GM20000 (cell line): ENCODE measurements around the gene RNF34.

Source experiments
- DNase-seq: peaks from one replicate; pipeline ENCODE4 v3.0.0; 2012; ENCODE audit warnings: low spot score
- CTCF ChIP-seq: IDR thresholded peaks from 2 replicates; pipeline ENCODE4 v1.5.1; 2012; ENCODE audit warnings: mild to moderate bottlenecking, control low read depth; ENCODE audit errors: extremely low read depth, missing control alignments

Gene RNF34

DNA sequence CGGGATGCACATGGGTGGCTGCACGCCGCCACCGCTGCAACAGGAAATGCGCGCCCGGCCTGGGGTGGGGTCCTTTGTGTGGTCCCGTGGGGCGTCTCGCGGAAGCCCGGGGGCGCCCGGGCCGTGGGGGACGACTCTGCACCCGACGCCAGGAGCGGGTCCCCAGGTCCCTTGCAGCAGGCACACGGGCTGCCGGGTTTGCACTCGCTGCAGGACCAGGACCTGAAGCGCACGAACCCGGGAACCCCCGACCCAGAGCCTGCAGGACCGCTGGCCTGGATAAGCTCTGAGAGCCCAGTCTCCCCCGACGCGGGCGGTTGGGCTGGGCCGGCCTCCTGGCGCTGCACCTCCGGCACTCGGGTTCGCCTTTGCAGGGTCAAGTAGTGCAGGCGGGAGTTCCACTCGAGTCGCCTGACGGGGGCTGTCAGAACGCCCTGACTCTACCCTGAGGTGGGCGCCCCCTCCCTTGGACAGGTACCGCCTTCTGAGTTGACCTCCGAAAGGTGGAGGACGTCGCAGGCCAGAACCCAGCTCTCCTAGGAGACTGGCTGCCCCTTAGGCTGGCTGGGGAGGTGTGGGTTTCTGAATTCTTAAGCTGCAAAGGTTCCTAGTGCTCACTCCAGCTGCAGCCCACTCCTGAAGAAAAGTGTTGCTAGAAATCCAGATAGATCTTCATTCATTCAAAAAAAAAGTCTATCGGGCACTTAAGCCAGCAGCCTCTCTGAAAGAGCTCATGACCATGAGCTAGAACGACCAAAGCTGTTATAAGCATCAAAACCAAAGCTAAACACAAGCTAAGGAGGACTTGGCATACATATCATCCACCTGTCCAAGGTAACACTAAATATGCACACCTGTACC lies 68.0 kb downstream of the RNF34 start:
- TF ChIP-seq CTCF = no peak
- no peak for DNase-seq

GRCh38 chr12:121468499-121468801 lies 68.5 kb downstream of the RNF34 start:
- no peak for DNase-seq
- no peak for TF ChIP-seq CTCF

DNA sequence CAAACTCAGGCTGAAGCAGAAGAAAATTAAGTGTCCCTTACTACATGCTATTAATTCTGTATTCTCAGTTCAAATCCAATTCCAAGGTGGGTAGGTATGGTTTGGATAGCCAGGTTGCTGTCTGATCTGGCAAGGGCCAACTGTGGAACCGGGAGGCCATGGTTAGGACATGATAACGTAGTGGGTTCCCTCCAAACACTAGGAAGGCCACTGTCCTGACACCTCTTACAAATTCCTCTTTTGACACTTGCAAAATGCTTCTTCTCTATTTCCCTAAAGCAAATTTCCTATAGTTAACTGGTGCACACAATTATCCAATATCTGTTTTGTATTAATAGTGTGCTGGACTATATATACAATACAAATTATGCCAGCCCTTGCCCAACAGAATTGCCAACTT lies 70.8 kb downstream of the RNF34 start:
- TF ChIP-seq CTCF = no peak
- DNase-seq = no peak

- no peak for DNase-seq
- no peak for TF ChIP-seq CTCF
Measured at GRCh38 chr12:121472150-121472905, 72.4 kb downstream of the RNF34 start.
